Colonic mucosa (tissue), 4 donors: ENCODE measurements around the gene SCLT1. TPM values are rescaled to one million over a fixed set of nuclear protein-coding genes. Genes with fewer than 3 reads are reported as not detected.
"Not testable (repeated sequence)": the region's sequence is repeated elsewhere in the genome, so short reads cannot be mapped to it uniquely, and the experiment has no call there.

Experiments
- DNase-seq: peaks from one replicate; pipeline ENCODE4 v3.0.0-alpha.2; 2020
- H3K27ac ChIP-seq: fragments of 200-600 bp; one replicate; pipeline ENCODE4 v1.8.0; 2021
- H3K27me3 ChIP-seq: fragments of 200-600 bp; one replicate; pipeline ENCODE4 v1.8.0; 2021
- H3K36me3 ChIP-seq: fragments of 200-600 bp; one replicate; pipeline ENCODE4 v1.8.0; 2021
- H3K4me1 ChIP-seq: fragments of 200-600 bp; one replicate; pipeline ENCODE4 v1.8.0; 2021; ENCODE audit warnings: mild to moderate bottlenecking
- H3K4me3 ChIP-seq: fragments of 200-600 bp; one replicate; pipeline ENCODE4 v1.8.0; 2021
- H3K9ac ChIP-seq, 2 donors: one replicate each; pipeline ENCODE4 v1.7.0; 2013; ENCODE audit warnings: control low read depth in 2 of 2, low read depth in 2 of 2, low read length in 2 of 2
- H3K9me3 ChIP-seq: fragments of 200-600 bp; one replicate; pipeline ENCODE4 v1.8.0; 2021
- intact Hi-C: fragments of 100-400 bp; cut with DNase I; formaldehyde crosslinking; loops from one replicate; pipeline ENCODE4 v1.14.1; 2022
- total RNA-seq, 2 donors: library from RNA; stranded (reverse); fragmentation: NEBNext Ultra II Directional in 1 of 2; extraction: Animal tissue kit (Norgen Biotek cat#: 25700) in 1 of 2; gene quantifications; one replicate each; pipeline ENCODE4 v1.2.1, GENCODE V29; 2021
- TF ChIP-seq, protein P1 (sequence below): fragments of 200-600 bp; IDR thresholded peaks from one replicate; pipeline ENCODE4 v1.8.0; 2022; ENCODE audit warnings: antibody characterized with exemption, mild to moderate bottlenecking
- donor health status: healthy.
- donor health status: DM: no; HTN: no; CAD: no.
- donor health status: DM: no; HTN: no; CAD: no.

The SCLT1 gene
- total RNA-seq, 2 donors from 2014 or later = 8.4 to 13.9 TPM

DNA sequence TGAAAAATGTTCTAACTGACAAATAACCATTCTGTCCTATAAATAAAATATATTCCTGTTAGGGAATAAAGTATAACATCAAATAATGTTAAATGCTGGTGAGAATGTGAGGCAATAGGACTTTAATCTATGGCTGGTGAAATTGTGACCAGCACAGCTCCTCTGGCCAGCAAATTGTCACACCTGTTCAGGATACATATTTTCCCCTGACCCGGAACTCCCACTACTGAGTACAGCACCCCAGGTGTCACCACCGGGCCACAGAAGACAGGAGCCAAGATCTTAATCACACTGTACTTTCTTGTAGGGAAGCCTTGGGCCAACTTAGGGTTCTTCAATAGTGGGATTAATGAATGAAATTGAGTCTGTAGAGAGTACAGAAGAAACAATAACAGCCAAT is 35.8 kb upstream of the SCLT1 start:
- Histone ChIP-seq H3K4me3 (no peak overlapping the region), H3K27ac (no peak overlapping the region), H3K9me3 (no peaks in the 10 kb centered on the region), H3K36me3 (no peaks in the 10 kb centered on the region), H3K27me3 (no peaks in the 10 kb centered on the region), H3K9ac (no peak overlapping the region), H3K4me1 (no peaks in the 10 kb centered on the region)
- intact Hi-C loops = no loop called here
- DNase-seq = no peak
- TF ChIP-seq, protein P1, sequence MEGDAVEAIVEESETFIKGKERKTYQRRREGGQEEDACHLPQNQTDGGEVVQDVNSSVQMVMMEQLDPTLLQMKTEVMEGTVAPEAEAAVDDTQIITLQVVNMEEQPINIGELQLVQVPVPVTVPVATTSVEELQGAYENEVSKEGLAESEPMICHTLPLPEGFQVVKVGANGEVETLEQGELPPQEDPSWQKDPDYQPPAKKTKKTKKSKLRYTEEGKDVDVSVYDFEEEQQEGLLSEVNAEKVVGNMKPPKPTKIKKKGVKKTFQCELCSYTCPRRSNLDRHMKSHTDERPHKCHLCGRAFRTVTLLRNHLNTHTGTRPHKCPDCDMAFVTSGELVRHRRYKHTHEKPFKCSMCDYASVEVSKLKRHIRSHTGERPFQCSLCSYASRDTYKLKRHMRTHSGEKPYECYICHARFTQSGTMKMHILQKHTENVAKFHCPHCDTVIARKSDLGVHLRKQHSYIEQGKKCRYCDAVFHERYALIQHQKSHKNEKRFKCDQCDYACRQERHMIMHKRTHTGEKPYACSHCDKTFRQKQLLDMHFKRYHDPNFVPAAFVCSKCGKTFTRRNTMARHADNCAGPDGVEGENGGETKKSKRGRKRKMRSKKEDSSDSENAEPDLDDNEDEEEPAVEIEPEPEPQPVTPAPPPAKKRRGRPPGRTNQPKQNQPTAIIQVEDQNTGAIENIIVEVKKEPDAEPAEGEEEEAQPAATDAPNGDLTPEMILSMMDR = no peak

DNA sequence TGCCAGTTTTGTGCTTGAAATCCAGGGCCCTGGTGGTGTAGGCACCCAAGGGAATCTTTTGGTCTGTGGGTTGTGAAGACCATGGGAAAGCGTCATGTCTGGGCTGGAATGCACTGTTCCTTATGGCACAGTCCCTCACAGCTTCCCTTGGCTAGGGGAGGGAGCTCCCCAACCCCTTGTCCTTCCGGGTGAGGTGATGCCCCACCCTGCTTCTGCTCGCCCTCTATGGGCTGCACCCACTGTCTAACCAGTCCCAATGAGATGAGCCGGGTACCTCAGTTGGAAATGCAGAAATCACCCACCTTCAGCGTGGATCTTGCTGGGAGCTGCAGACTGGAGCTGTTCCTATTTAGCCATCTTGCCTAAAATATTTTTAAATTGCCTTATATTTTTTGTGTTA is 33.3 kb upstream of the SCLT1 start:
- H3K4me3 ChIP-seq, H3K9me3 ChIP-seq, H3K27ac ChIP-seq, H3K36me3 ChIP-seq, intact Hi-C loops, H3K9ac ChIP-seq, H3K27me3 ChIP-seq, DNase-seq, H3K4me1 ChIP-seq: not testable (repeated sequence)

GRCh38 chr4:129117705-129118104 is 24.4 kb upstream of the SCLT1 start:
- DNase-seq = no peak
- Histone ChIP-seq H3K36me3 (no peaks in the 10 kb centered on the region), H3K9ac (no peak overlapping the region), H3K27me3 (no peaks in the 10 kb centered on the region), H3K9me3 (no peaks in the 10 kb centered on the region), H3K4me1 (no peaks in the 10 kb centered on the region), H3K4me3 (no peak overlapping the region), H3K27ac (no peak overlapping the region)
- intact Hi-C loops = no loop called here
- TF ChIP-seq, protein P1 = no peak

DNA sequence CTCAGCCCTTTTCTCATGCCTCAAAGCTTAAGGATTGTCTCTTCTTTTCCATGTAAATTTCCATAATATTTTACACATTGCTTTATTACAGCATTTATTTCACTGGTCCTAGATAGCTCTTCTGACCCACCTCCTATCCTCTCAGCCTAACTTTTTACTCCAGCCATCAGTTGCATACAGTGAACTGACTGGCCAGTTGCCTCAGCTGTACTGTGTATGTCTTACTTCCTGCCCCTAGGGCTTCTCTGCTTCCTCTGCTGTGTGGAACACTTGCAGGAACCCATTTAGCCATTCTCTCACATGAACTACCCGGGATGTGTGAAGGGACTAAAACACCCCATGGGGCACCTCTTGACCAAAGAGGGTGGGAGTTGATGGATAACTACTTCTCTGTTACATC is 20.6 kb upstream of the SCLT1 start:
- TF ChIP-seq, protein P1 = no peak
- H3K36me3 ChIP-seq = no peaks in the 10 kb centered on the region
- H3K27ac ChIP-seq = no peak overlapping the region
- no peaks in the 10 kb centered on the region for H3K27me3 ChIP-seq
- no peak overlapping the region for H3K4me3 ChIP-seq
- H3K9me3 ChIP-seq = no peaks in the 10 kb centered on the region
- no peak overlapping the region for H3K9ac ChIP-seq
- no peaks in the 10 kb centered on the region for H3K4me1 ChIP-seq
- no peak for DNase-seq
- intact Hi-C loops = no loop called here

GRCh38 chr4:129113434-129113833 is 20.1 kb upstream of the SCLT1 start:
- H3K27ac ChIP-seq = no peak overlapping the region
- intact Hi-C loops = no loop called here
- no peak for DNase-seq

GRCh38 chr4:129111919-129112318 is 18.6 kb upstream of the SCLT1 start:
- H3K36me3 ChIP-seq = no peaks in the 10 kb centered on the region
- H3K9ac ChIP-seq = no peak overlapping the region
- DNase-seq = no peak
- TF ChIP-seq, protein P1 = no peak
- no peaks in the 10 kb centered on the region for H3K27me3 ChIP-seq
- no peak overlapping the region for H3K4me3 ChIP-seq
- intact Hi-C loops = no loop called here
- H3K4me1 ChIP-seq = no peaks in the 10 kb centered on the region
- no peak overlapping the region for H3K27ac ChIP-seq
- no peaks in the 10 kb centered on the region for H3K9me3 ChIP-seq

More at GRCh38 chr4:129113434-129113833, 20.1 kb upstream of the SCLT1 start:
- TF ChIP-seq, protein P1 = no peak
- Histone ChIP-seq H3K4me3 (no peak overlapping the region), H3K9ac (no peak overlapping the region), H3K36me3 (no peaks in the 10 kb centered on the region), H3K27me3 (no peaks in the 10 kb centered on the region), H3K4me1 (no peaks in the 10 kb centered on the region), H3K9me3 (no peaks in the 10 kb centered on the region)
